ENCODE measurements around the gene LTN1.

LTN1 gene

GRCh38 chr21:28892199-28893111 is 100.2 kb downstream of the LTN1 start:
- no peak overlapping the region for H3K27ac ChIP-seq (ENCODE audit: low read depth in 2 of 2, low read length in 2 of 2)
- no peaks in the 10 kb centered on the region for H3K9me3 ChIP-seq (ENCODE audit: control insufficient read depth in 2 of 2, low read length in 2 of 2)
- no peak overlapping the region for H3K4me3 ChIP-seq (ENCODE audit: low read length in 2 of 2)
- H3K27me3 ChIP-seq (ENCODE audit: control insufficient read depth in 2 of 2, insufficient read depth in 2 of 2, low read length in 2 of 2) = peaks cover 0 to 3% of the 10 kb centered on the region in 2 donors
- H3K36me3 ChIP-seq (ENCODE audit: control insufficient read depth in 2 of 2, insufficient read depth in 2 of 2, low read length in 2 of 2) = no peaks in the 10 kb centered on the region
- no peaks in the 10 kb centered on the region for H3K4me1 ChIP-seq (ENCODE audit: control insufficient read depth in 2 of 2, insufficient read depth in 2 of 2, low read length in 2 of 2)
- no peak overlapping the region for H3K9ac ChIP-seq (ENCODE audit: low read depth in 1 of 2, low read length in 2 of 2)

GRCh38 chr21:28885853-28886177 is 106.9 kb downstream of the LTN1 start:
- peaks cover 0 to 6% of the 10 kb centered on the region in 2 donors for H3K4me1 ChIP-seq (ENCODE audit: control insufficient read depth in 2 of 2, insufficient read depth in 2 of 2, low read length in 2 of 2)
- peak overlapping the region in 1 of 2 donors; percentile 99 for H3K27ac ChIP-seq (ENCODE audit: low read depth in 2 of 2, low read length in 2 of 2)
- H3K4me3 ChIP-seq (ENCODE audit: low read length in 2 of 2) = peak overlapping the region in 1 of 2 donors; percentile 92
- H3K27me3 ChIP-seq (ENCODE audit: control insufficient read depth in 2 of 2, insufficient read depth in 2 of 2, low read length in 2 of 2) = peaks cover 0 to 3% of the 10 kb centered on the region in 2 donors
- H3K9me3 ChIP-seq (ENCODE audit: control insufficient read depth in 2 of 2, low read length in 2 of 2) = no peaks in the 10 kb centered on the region
- H3K9ac ChIP-seq (ENCODE audit: low read depth in 1 of 2, low read length in 2 of 2) = no peak overlapping the region
- H3K36me3 ChIP-seq (ENCODE audit: control insufficient read depth in 2 of 2, insufficient read depth in 2 of 2, low read length in 2 of 2) = peaks cover 3 to 8% of the 10 kb centered on the region in 2 donors

GRCh38 chr21:28884976-28885852 is 107.5 kb downstream of the LTN1 start:
- Histone ChIP-seq H3K4me1 (ENCODE audit: control insufficient read depth in 2 of 2, insufficient read depth in 2 of 2, low read length in 2 of 2) (peaks cover 0 to 6% of the 10 kb centered on the region in 2 donors), H3K9ac (ENCODE audit: low read depth in 1 of 2, low read length in 2 of 2) (peak overlapping the region; percentile 72 to 92), H3K27ac (ENCODE audit: low read depth in 2 of 2, low read length in 2 of 2) (peak overlapping the region; percentile 96 to 99), H3K36me3 (ENCODE audit: control insufficient read depth in 2 of 2, insufficient read depth in 2 of 2, low read length in 2 of 2) (peaks cover 3 to 8% of the 10 kb centered on the region in 2 donors), H3K4me3 (ENCODE audit: low read length in 2 of 2) (peak overlapping the region; percentile 92 to 98), H3K9me3 (ENCODE audit: control insufficient read depth in 2 of 2, low read length in 2 of 2) (no peaks in the 10 kb centered on the region), H3K27me3 (ENCODE audit: control insufficient read depth in 2 of 2, insufficient read depth in 2 of 2, low read length in 2 of 2) (peaks cover 0 to 3% of the 10 kb centered on the region in 2 donors)

GRCh38 chr21:28884481-28884880 is 108.2 kb downstream of the LTN1 start:
- Histone ChIP-seq H3K9me3 (ENCODE audit: control insufficient read depth in 2 of 2, low read length in 2 of 2) (no peaks in the 10 kb centered on the region), H3K9ac (ENCODE audit: low read depth in 1 of 2, low read length in 2 of 2) (peak overlapping the region; percentile 72 to 92), H3K27ac (ENCODE audit: low read depth in 2 of 2, low read length in 2 of 2) (peak overlapping the region; percentile 96 to 99), H3K36me3 (ENCODE audit: control insufficient read depth in 2 of 2, insufficient read depth in 2 of 2, low read length in 2 of 2) (peaks cover 3 to 8% of the 10 kb centered on the region in 2 donors), H3K27me3 (ENCODE audit: control insufficient read depth in 2 of 2, insufficient read depth in 2 of 2, low read length in 2 of 2) (peaks cover 0 to 3% of the 10 kb centered on the region in 2 donors), H3K4me1 (ENCODE audit: control insufficient read depth in 2 of 2, insufficient read depth in 2 of 2, low read length in 2 of 2) (peaks cover 0 to 6% of the 10 kb centered on the region in 2 donors), H3K4me3 (ENCODE audit: low read length in 2 of 2) (peak overlapping the region; percentile 92 to 98)

GRCh38 chr21:28883931-28884330 is 108.7 kb downstream of the LTN1 start:
- Histone ChIP-seq H3K4me1 (ENCODE audit: control insufficient read depth in 2 of 2, insufficient read depth in 2 of 2, low read length in 2 of 2) (peaks cover 0 to 6% of the 10 kb centered on the region in 2 donors), H3K4me3 (ENCODE audit: low read length in 2 of 2) (peak overlapping the region; percentile 92 to 98), H3K9ac (ENCODE audit: low read depth in 1 of 2, low read length in 2 of 2) (peak overlapping the region; percentile 72 to 92), H3K9me3 (ENCODE audit: control insufficient read depth in 2 of 2, low read length in 2 of 2) (no peaks in the 10 kb centered on the region), H3K27ac (ENCODE audit: low read depth in 2 of 2, low read length in 2 of 2) (no peak overlapping the region), H3K27me3 (ENCODE audit: control insufficient read depth in 2 of 2, insufficient read depth in 2 of 2, low read length in 2 of 2) (no peaks in the 10 kb centered on the region), H3K36me3 (ENCODE audit: control insufficient read depth in 2 of 2, insufficient read depth in 2 of 2, low read length in 2 of 2) (peaks cover 3 to 8% of the 10 kb centered on the region in 2 donors)

GRCh38 chr21:28882345-28882744 is 110.3 kb downstream of the LTN1 start:
- Histone ChIP-seq H3K36me3 (ENCODE audit: control insufficient read depth in 2 of 2, insufficient read depth in 2 of 2, low read length in 2 of 2) (peaks cover 3 to 8% of the 10 kb centered on the region in 2 donors), H3K27ac (ENCODE audit: low read depth in 2 of 2, low read length in 2 of 2) (no peak overlapping the region), H3K9ac (ENCODE audit: low read depth in 1 of 2, low read length in 2 of 2) (no peak overlapping the region), H3K9me3 (ENCODE audit: control insufficient read depth in 2 of 2, low read length in 2 of 2) (no peaks in the 10 kb centered on the region), H3K4me3 (ENCODE audit: low read length in 2 of 2) (no peak overlapping the region), H3K4me1 (ENCODE audit: control insufficient read depth in 2 of 2, insufficient read depth in 2 of 2, low read length in 2 of 2) (peaks cover 0 to 6% of the 10 kb centered on the region in 2 donors), H3K27me3 (ENCODE audit: control insufficient read depth in 2 of 2, insufficient read depth in 2 of 2, low read length in 2 of 2) (no peaks in the 10 kb centered on the region)

Data from mucosa of rectum (tissue), 2 donors.